ENCODE data around the gene EXOC7.

The EXOC7 gene

GRCh38 chr17:76033139-76033538 lies 70.4 kb downstream of the EXOC7 start:
- TF ChIP-seq CTCF (IDR thresholded peaks at IDR 0.05) = no peak
- TF ChIP-seq ZFX (IDR thresholded peaks at IDR 0.05; ENCODE audit: borderline replicate concordance) = no peak
- no peak overlapping the region for H3K27ac ChIP-seq

GRCh38 chr17:76032780-76033108 lies 70.8 kb downstream of the EXOC7 start:
- H3K27ac ChIP-seq = no peak overlapping the region
- TF ChIP-seq CTCF (IDR thresholded peaks at IDR 0.05) = no peak

- no peak overlapping the region for H3K27ac ChIP-seq
- no peak for TF ChIP-seq CTCF (IDR thresholded peaks at IDR 0.05)
Observed at GRCh38 chr17:76032073-76032779, 71.4 kb downstream of the EXOC7 start.

Data from 22Rv1 (cell line).